NCI-H2227 treated with DMSO at 0.1 percent for 48 hours (cell line): Measurements from ENCODE around the gene MED23.
"Not testable (repeated sequence)": the region's sequence is repeated elsewhere in the genome, so short reads cannot be mapped to it uniquely, and the experiment has no call there.

Source experiments
- DNase-seq: peaks from one replicate; lab custom pipeline; 2025; lab: John Stamatoyannopoulos, UW

Gene MED23

GRCh38 chr6:131574686-131575085 is 53.4 kb downstream of the MED23 start:
- DNase-seq: no peak

GRCh38 chr6:131574133-131574532 is 53.9 kb downstream of the MED23 start:
- peak; percentile 11 for DNase-seq

GRCh38 chr6:131572686-131573415 is 55.2 kb downstream of the MED23 start, which contains the start of gene ARG1:
TSS of gene ARG1 (plus strand) at chr6:131573226. CDS start at chr6:131573283, 57 bp downstream.
- DNase-seq: no peak

- DNase-seq: no peak
Observed at GRCh38 chr6:131568726-131569125, 59.3 kb downstream of the MED23 start.

GRCh38 chr6:131565056-131565455 is 63.0 kb downstream of the MED23 start:
- DNase-seq: no peak

GRCh38 chr6:131561925-131562707 is 65.9 kb downstream of the MED23 start:
- DNase-seq: no peak

- no peak for DNase-seq
Observed at GRCh38 chr6:131558922-131559321, 69.1 kb downstream of the MED23 start.

- no peak for DNase-seq
Observed at GRCh38 chr6:131555992-131556391, 72.0 kb downstream of the MED23 start.

GRCh38 chr6:131552572-131552971 is 75.5 kb downstream of the MED23 start:
- DNase-seq: no peak

- DNase-seq: no peak
Observed at GRCh38 chr6:131551902-131552301, 76.1 kb downstream of the MED23 start.

- no peak for DNase-seq
Observed at GRCh38 chr6:131549811-131550210, 78.2 kb downstream of the MED23 start.

GRCh38 chr6:131548441-131548840 is 79.6 kb downstream of the MED23 start:
- no peak for DNase-seq

GRCh38 chr6:131547488-131547887 is 80.6 kb downstream of the MED23 start:
- DNase-seq: no peak

GRCh38 chr6:131545317-131545716 is 82.7 kb downstream of the MED23 start:
- DNase-seq: no peak

GRCh38 chr6:131538615-131539014 is 89.4 kb downstream of the MED23 start:
- not testable (repeated sequence) for DNase-seq

- no peak for DNase-seq
Observed at GRCh38 chr6:131532580-131533039, 95.4 kb downstream of the MED23 start.

- DNase-seq: not testable (repeated sequence)
Observed at GRCh38 chr6:131531681-131532080, 96.4 kb downstream of the MED23 start.

GRCh38 chr6:131530936-131531335 is 97.1 kb downstream of the MED23 start:
- DNase-seq: not testable (repeated sequence)

- DNase-seq: no peak
Observed at GRCh38 chr6:131524695-131525336, 103.2 kb downstream of the MED23 start.

GRCh38 chr6:131523988-131524673 is 103.9 kb downstream of the MED23 start:
- no peak for DNase-seq
